Endodermal cell (in vitro differentiated cells): ENCODE results near the gene RTEL1. TPM values are rescaled to one million over a fixed set of nuclear protein-coding genes. Genes with fewer than 3 reads are reported as not detected.
A peak's percentile ranks its signal among the peaks of the same experiment; 100 is the strongest.

Source experiments
- DNase-seq: peaks from one replicate; pipeline ENCODE4 v3.0.0-alpha.2; 2017
- H3K27ac ChIP-seq: 2 replicates; pipeline ENCODE4 v1.5.1; 2013; ENCODE audit warnings: mild to moderate bottlenecking, low read depth, low read length, moderate library complexity
- H3K27me3 ChIP-seq: 2 replicates; pipeline ENCODE4 v1.6.1; 2013; ENCODE audit warnings: mild to moderate bottlenecking, low read length, moderate library complexity; ENCODE audit not compliant: insufficient read depth, control insufficient read depth, poor library complexity, severe bottlenecking
- H3K36me3 ChIP-seq: 2 replicates; pipeline ENCODE4 v1.7.0; 2013; ENCODE audit warnings: mild to moderate bottlenecking, low read length, moderate library complexity; ENCODE audit not compliant: control insufficient read depth, insufficient read depth
- H3K4me1 ChIP-seq: one replicate; pipeline ENCODE4 v1.7.0; 2013; ENCODE audit warnings: low read length; ENCODE audit not compliant: control insufficient read depth, insufficient read depth
- H3K4me3 ChIP-seq: 2 replicates; pipeline ENCODE4 v1.5.1; 2013; ENCODE audit warnings: mild to moderate bottlenecking, low read length, moderate library complexity
- H3K9ac ChIP-seq: 2 replicates; pipeline ENCODE4 v1.6.1; 2013; ENCODE audit warnings: mild to moderate bottlenecking, low read length, moderate library complexity; ENCODE audit not compliant: poor library complexity, severe bottlenecking; ENCODE audit errors: extremely low read depth
- H3K9me3 ChIP-seq: 2 replicates; pipeline ENCODE4 v1.6.1; 2013; ENCODE audit warnings: mild to moderate bottlenecking, low read length, moderate library complexity; ENCODE audit not compliant: control insufficient read depth
- H3K27ac Mint-ChIP-seq: 2 replicates; pipeline ENCODE4 v1.8.0; 2020; ENCODE audit warnings: mixed read lengths
- H3K27me3 Mint-ChIP-seq: 2 replicates; pipeline ENCODE4 v1.8.0; 2021; ENCODE audit warnings: mild to moderate bottlenecking, mixed read lengths; ENCODE audit not compliant: insufficient read depth
- H3K36me3 Mint-ChIP-seq: 2 replicates; pipeline ENCODE4 v1.8.0; 2020; ENCODE audit warnings: low read depth, mixed read lengths
- H3K4me1 Mint-ChIP-seq: 2 replicates; pipeline ENCODE4 v1.8.0; 2020; ENCODE audit warnings: mixed read lengths
- H3K4me3 Mint-ChIP-seq: 2 replicates; pipeline ENCODE4 v1.8.0; 2020; ENCODE audit warnings: mild to moderate bottlenecking, moderate library complexity, mixed read lengths
- H3K9me3 Mint-ChIP-seq: 2 replicates; pipeline ENCODE4 v1.8.0; 2020; ENCODE audit warnings: mild to moderate bottlenecking, mixed read lengths
- CTCF ChIP-seq: fragments of 200-600 bp; sonication (generic); conservative IDR thresholded peaks from 2 replicates; pipeline ENCODE4 v1.5.0; 2021; ENCODE audit warnings: antibody characterized with exemption, mild to moderate bottlenecking
- WGBS, 2 experiments: methylation state at CpG; one replicate each; pipeline versions ENCODE4 v1.1.5 to v1.1.7; 2013; ENCODE audit warnings: missing lambda C conversion rate in 2 of 2, mixed read lengths in 1 of 2; ENCODE audit not compliant: insufficient coverage in 1 of 2, insufficient read length in 1 of 2; 5-methylcytosine and 5-hydroxymethylcytosine counted together
- total RNA-seq, 2 donors: library from RNA; stranded (reverse); fragmentation: NEBNext Ultra II Directional in 1 of 2; extraction: Animal tissue kit (Norgen Biotek cat#: 25700) in 1 of 2; gene quantifications; 2 replicates in 1 of 2; 3 replicates in 1 of 2; pipeline ENCODE4 v1.2.1, GENCODE V29; 2021

Gene RTEL1
- total RNA-seq, 2 donors from 2014 or later, result 33.9 to 36.7 TPM

GRCh38 chr20:63740627-63741353, 82.7 kb downstream of the RTEL1 start:
- no peaks in the 10 kb centered on the region for H3K4me1 Mint-ChIP-seq
- Histone ChIP-seq H3K4me1 (peaks cover 8% of the 10 kb centered on the region), H3K27ac (peak overlapping the region; percentile 79), H3K9ac (peak overlapping the region; percentile 78), H3K27me3 (no peaks in the 10 kb centered on the region), H3K9me3 (no peaks in the 10 kb centered on the region), H3K36me3 (peaks cover 29% of the 10 kb centered on the region), H3K4me3 (peak overlapping the region; percentile 86)
- peak; percentile 42 for TF ChIP-seq CTCF
- DNase-seq, result peak; percentile 90
- no peaks in the 10 kb centered on the region for H3K9me3 Mint-ChIP-seq
- peaks cover 19% of the 10 kb centered on the region for H3K36me3 Mint-ChIP-seq
- 1 to 7% methylated on average over 18 to 28 of the region's 29 CpGs for WGBS, 2 experiments
- H3K27ac Mint-ChIP-seq, result no peak overlapping the region
- peak overlapping the region; percentile 60 for H3K4me3 Mint-ChIP-seq
- H3K27me3 Mint-ChIP-seq, result peaks cover 1% of the 10 kb centered on the region

- Histone ChIP-seq H3K9ac (peak overlapping the region; percentile 78), H3K4me1 (peaks cover 8% of the 10 kb centered on the region), H3K9me3 (no peaks in the 10 kb centered on the region), H3K27me3 (no peaks in the 10 kb centered on the region), H3K27ac (peak overlapping the region; percentile 79), H3K36me3 (peaks cover 29% of the 10 kb centered on the region), H3K4me3 (peak overlapping the region; percentile 86)
- Mint-ChIP-seq H3K36me3 (peaks cover 15% of the 10 kb centered on the region), H3K27ac (no peak overlapping the region), H3K4me3 (peak overlapping the region; percentile 60), H3K9me3 (no peaks in the 10 kb centered on the region), H3K27me3 (peaks cover 1% of the 10 kb centered on the region), H3K4me1 (no peaks in the 10 kb centered on the region)
- no peak for TF ChIP-seq CTCF
- DNase-seq, result no peak
- WGBS, 2 experiments, result 30 to 60% methylated on average over 3 to 6 of the region's 6 CpGs
Measured at GRCh38 chr20:63741354-63741675, 83.2 kb downstream of the RTEL1 start.

GRCh38 chr20:63741676-63742380, 83.7 kb downstream of the RTEL1 start:
- H3K27ac Mint-ChIP-seq, result no peak overlapping the region
- peaks cover 8% of the 10 kb centered on the region for H3K4me1 ChIP-seq
- no peak overlapping the region for H3K27ac ChIP-seq
- H3K4me3 Mint-ChIP-seq, result peak overlapping the region; percentile 60
- H3K4me3 ChIP-seq, result peak overlapping the region; percentile 86
- H3K36me3 Mint-ChIP-seq, result peaks cover 14% of the 10 kb centered on the region
- peaks cover 29% of the 10 kb centered on the region for H3K36me3 ChIP-seq
- peaks cover 1% of the 10 kb centered on the region for H3K27me3 Mint-ChIP-seq
- no peaks in the 10 kb centered on the region for H3K9me3 ChIP-seq
- peak overlapping the region; percentile 78 for H3K9ac ChIP-seq
- 91 to 93% methylated on average over 18 to 30 of the region's 30 CpGs for WGBS, 2 experiments
- DNase-seq, result peak; percentile 43
- H3K9me3 Mint-ChIP-seq, result no peaks in the 10 kb centered on the region
- no peaks in the 10 kb centered on the region for H3K27me3 ChIP-seq
- no peaks in the 10 kb centered on the region for H3K4me1 Mint-ChIP-seq
- no peak for TF ChIP-seq CTCF
